AG09309 (cell line): ENCODE data around the gene UBIAD1.

Experiments
- DNase-seq: peaks from one replicate; pipeline ENCODE4 v3.0.0-alpha.2; 2010; ENCODE audit warnings: low read depth
- H3K4me3 ChIP-seq: 2 replicates; pipeline ENCODE4 v1.5.1; 2011; ENCODE audit warnings: mild to moderate bottlenecking, low read depth, low read length, moderate library complexity; ENCODE audit not compliant: control insufficient read depth
- TF ChIP-seq, protein P1 (sequence below): IDR thresholded peaks from 2 replicates; pipeline ENCODE4 v1.5.1; 2011; ENCODE audit warnings: mild to moderate bottlenecking, low read depth, low read length, inconsistent platforms; ENCODE audit not compliant: insufficient read depth, control insufficient read depth; ENCODE audit errors: missing control alignments

UBIAD1 gene

GRCh38 chr1:11279630-11280029 lies 6.6 kb downstream of the UBIAD1 start:
- DNase-seq: no peak
- no peak overlapping the region for H3K4me3 ChIP-seq
- TF ChIP-seq, protein P1, sequence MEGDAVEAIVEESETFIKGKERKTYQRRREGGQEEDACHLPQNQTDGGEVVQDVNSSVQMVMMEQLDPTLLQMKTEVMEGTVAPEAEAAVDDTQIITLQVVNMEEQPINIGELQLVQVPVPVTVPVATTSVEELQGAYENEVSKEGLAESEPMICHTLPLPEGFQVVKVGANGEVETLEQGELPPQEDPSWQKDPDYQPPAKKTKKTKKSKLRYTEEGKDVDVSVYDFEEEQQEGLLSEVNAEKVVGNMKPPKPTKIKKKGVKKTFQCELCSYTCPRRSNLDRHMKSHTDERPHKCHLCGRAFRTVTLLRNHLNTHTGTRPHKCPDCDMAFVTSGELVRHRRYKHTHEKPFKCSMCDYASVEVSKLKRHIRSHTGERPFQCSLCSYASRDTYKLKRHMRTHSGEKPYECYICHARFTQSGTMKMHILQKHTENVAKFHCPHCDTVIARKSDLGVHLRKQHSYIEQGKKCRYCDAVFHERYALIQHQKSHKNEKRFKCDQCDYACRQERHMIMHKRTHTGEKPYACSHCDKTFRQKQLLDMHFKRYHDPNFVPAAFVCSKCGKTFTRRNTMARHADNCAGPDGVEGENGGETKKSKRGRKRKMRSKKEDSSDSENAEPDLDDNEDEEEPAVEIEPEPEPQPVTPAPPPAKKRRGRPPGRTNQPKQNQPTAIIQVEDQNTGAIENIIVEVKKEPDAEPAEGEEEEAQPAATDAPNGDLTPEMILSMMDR: no peak

DNA sequence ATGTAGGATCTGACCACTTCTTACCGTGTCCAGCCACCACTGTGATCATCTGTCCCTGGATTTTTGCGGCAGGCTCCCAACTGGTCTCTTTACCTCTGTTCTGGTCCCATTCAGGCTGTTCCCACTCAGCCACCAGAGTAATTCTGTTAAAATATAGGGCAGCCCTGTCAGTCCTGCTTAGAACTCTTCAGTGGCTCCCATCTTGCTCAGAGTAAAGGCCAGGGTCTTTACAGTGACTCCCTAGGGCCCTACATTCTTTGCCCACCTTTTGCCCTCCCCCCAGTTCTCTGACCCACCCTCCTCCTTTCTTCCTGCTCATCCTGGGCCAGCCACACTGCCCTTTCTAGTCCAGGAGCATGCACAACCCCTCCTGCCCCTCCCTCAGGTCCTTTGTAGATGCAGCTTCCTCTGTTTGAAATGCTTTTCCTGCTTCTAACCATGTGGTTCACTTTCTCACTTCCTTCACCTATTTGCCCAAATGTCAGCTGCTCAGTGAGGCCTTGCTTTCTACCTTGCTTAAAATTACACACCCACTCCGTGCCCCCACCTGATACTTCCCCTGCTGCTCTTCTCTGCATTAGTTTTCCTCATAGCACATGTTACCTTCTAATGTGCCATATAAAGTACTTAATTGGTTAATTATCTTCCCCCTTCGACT lies 7.8 kb downstream of the UBIAD1 start:
- no peak overlapping the region for H3K4me3 ChIP-seq
- TF ChIP-seq, protein P1: no peak
- DNase-seq: no peak

- TF ChIP-seq, protein P1: no peak
- H3K4me3 ChIP-seq: no peak overlapping the region
- DNase-seq: peak; percentile 21
Observed at GRCh38 chr1:11281518-11282331, 8.7 kb downstream of the UBIAD1 start.

GRCh38 chr1:11283151-11283550 lies 10.2 kb downstream of the UBIAD1 start:
- DNase-seq: no peak
- TF ChIP-seq, protein P1: no peak
- H3K4me3 ChIP-seq: no peak overlapping the region

GRCh38 chr1:11284784-11285183 lies 11.8 kb downstream of the UBIAD1 start:
- DNase-seq: no peak
- TF ChIP-seq, protein P1: no peak
- H3K4me3 ChIP-seq: no peak overlapping the region

- TF ChIP-seq, protein P1: peak; percentile 23
- H3K4me3 ChIP-seq: no peak overlapping the region
- no peak for DNase-seq
Observed at GRCh38 chr1:11285883-11286734, 13.1 kb downstream of the UBIAD1 start.
